Muscle of leg (tissue), 16 donors: ENCODE data around the gene DRD4. TPM values are rescaled to one million over a fixed set of nuclear protein-coding genes. Genes with fewer than 3 reads are reported as not detected.

Source experiments
- DNase-seq: peaks from one replicate; pipeline ENCODE4 v3.0.0; 2013
- H3K27ac ChIP-seq: one replicate; pipeline ENCODE4 v1.5.1; 2013; ENCODE audit warnings: mild to moderate bottlenecking, low read length, control low read depth
- H3K27me3 ChIP-seq: one replicate; pipeline ENCODE4 v1.6.1; 2013; ENCODE audit warnings: low read length; ENCODE audit not compliant: control insufficient read depth, insufficient read depth
- H3K36me3 ChIP-seq: one replicate; pipeline ENCODE4 v1.6.1; 2013; ENCODE audit warnings: low read length; ENCODE audit not compliant: control insufficient read depth, insufficient read depth
- H3K4me1 ChIP-seq: one replicate; pipeline ENCODE4 v1.6.1; 2013; ENCODE audit warnings: low read length; ENCODE audit not compliant: control insufficient read depth, insufficient read depth
- H3K4me3 ChIP-seq: one replicate; pipeline ENCODE4 v1.5.1; 2013; ENCODE audit warnings: low read length, control low read depth
- H3K9me3 ChIP-seq: replicated peaks from 2 replicates; pipeline ENCODE4 v1.6.1; 2013; ENCODE audit warnings: low read depth, low read length; ENCODE audit not compliant: control insufficient read depth
- WGBS: methylation state at CpG from one replicate; pipeline ENCODE4 v1.1.5; 2013; ENCODE audit warnings: missing lambda C conversion rate; ENCODE audit not compliant: insufficient coverage; 5-methylcytosine and 5-hydroxymethylcytosine counted together
- long read RNA-seq, 11 donors: transcript quantifications; one replicate each; lab custom pipeline, GENCODE V29; 2026
- polyA plus RNA-seq, 8 donors: library from polyadenylated mRNA; unstranded; fragments of 120-200 nt; gene quantifications; one replicate each; pipeline versions ENCODE4 v1.2.1 to v1.2.3, GENCODE V29; 2013; ENCODE audit warnings: inconsistent platforms in 1 of 8, low replicate concordance in 1 of 8; ENCODE audit not compliant: insufficient read length in 8 of 8, insufficient read depth in 1 of 8
- total RNA-seq: library from RNA; stranded (reverse); fragments of 120-200 nt; gene quantifications from one replicate; pipeline ENCODE4 v1.2.4, GENCODE V29; 2013

The DRD4 gene
- 0.22 TPM for total RNA-seq
- polyA plus RNA-seq: 1 to 10 TPM in 2 of 8 donors, under 1 TPM in 6; 0.18 to 2.0 (median 0.83) TPM
- long read RNA-seq, donor 1: 0 reads
- long read RNA-seq, donor 2: 0 reads
- long read RNA-seq, donor 3: 0 reads
- long read RNA-seq, donor 4: 0 reads
- long read RNA-seq, donor 5: 0 reads
- long read RNA-seq, donor 6: 0 reads
- long read RNA-seq, donor 7: 0 reads
- long read RNA-seq, donor 8: 0 reads
- long read RNA-seq, donor 9: 0 reads
- long read RNA-seq, donor 10: 0 reads
- long read RNA-seq, donor 11: 0 reads

GRCh38 chr11:636511-637332 lies at the start of gene DRD4:
Gene DRD4, plus strand, starts transcription at chr11:637269. Its CDS starts 36 bp downstream, at chr11:637305.
- no peak for DNase-seq
- Histone ChIP-seq H3K4me3 (no peak within 1 kb of the TSS), H3K4me1 (peaks cover 28% of the 10 kb centered on the region), H3K9me3 (no peaks in the 10 kb centered on the region), H3K27ac (no peak within 1 kb of the TSS), H3K36me3 (no peaks in the 10 kb centered on the region), H3K27me3 (peaks cover 63% of the 10 kb centered on the region)
- WGBS: 6% methylated on average over 99 of the region's 100 CpGs

GRCh38 chr11:587546-587945 lies 49.5 kb upstream of the DRD4 start:
- H3K27me3 ChIP-seq: no peaks in the 10 kb centered on the region
- no peaks in the 10 kb centered on the region for H3K9me3 ChIP-seq
- peaks cover 81% of the 10 kb centered on the region for H3K36me3 ChIP-seq
- WGBS: 87% methylated on average over 4 of the region's 8 CpGs
- no peak overlapping the region for H3K4me3 ChIP-seq
- no peak for DNase-seq
- no peaks in the 10 kb centered on the region for H3K4me1 ChIP-seq
- H3K27ac ChIP-seq: no peak overlapping the region

- WGBS: 63% methylated on average over 4 of the region's 6 CpGs
- no peak overlapping the region for H3K27ac ChIP-seq
Observed at GRCh38 chr11:587978-588380, 49.1 kb upstream of the DRD4 start.

DNA sequence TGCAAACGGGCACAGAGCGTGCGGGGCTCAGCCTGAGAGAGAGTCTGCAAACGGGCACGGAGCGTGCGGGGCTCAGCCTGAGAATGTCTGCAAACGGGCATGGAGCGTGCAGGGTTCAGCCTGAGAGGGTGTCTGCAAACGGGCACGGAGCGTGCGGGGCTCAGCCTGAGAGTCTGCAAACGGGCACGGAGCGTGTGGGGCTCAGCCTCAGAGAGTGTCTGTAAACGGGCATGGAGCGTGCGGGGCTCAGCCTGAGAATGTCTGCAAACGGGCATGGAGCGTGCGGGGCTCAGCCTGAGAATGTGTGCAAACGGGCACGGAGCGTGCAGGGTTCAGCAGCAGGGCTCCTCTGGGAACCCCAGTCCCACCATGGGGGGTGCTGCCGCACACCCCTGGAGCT lies 47.3 kb upstream of the DRD4 start:
- Histone ChIP-seq H3K27me3 (no peaks in the 10 kb centered on the region), H3K4me3 (no peak overlapping the region), H3K27ac (no peak overlapping the region), H3K9me3 (no peaks in the 10 kb centered on the region), H3K36me3 (peaks cover 83% of the 10 kb centered on the region), H3K4me1 (no peaks in the 10 kb centered on the region)
- no peak for DNase-seq
- WGBS: 93% methylated on average over 26 of the region's 26 CpGs

More at GRCh38 chr11:587978-588380, 49.1 kb upstream of the DRD4 start:
- Histone ChIP-seq H3K4me1 (no peaks in the 10 kb centered on the region), H3K4me3 (no peak overlapping the region), H3K9me3 (no peaks in the 10 kb centered on the region), H3K36me3 (peaks cover 83% of the 10 kb centered on the region), H3K27me3 (no peaks in the 10 kb centered on the region)
- no peak for DNase-seq

DNA sequence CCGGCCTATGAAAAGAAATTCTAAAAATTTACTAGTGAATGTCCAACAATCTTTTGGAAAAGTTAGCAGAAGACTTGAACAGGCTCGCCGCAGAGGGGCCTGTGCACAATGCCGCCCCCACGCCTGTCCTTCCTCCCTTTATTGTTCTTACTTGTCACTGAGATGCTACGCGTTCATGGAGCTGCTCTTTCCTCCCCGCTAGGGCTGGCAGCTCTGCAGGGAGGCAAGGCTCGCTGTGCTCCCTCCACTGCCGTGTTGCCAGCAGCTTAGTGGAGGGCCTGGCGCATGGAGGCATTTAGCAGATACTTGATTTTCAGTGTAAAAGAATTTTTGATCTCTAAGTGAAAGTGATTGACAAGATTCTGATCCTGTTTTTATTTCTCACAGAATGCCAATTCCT lies 46.1 kb upstream of the DRD4 start:
- H3K36me3 ChIP-seq: peaks cover 87% of the 10 kb centered on the region
- H3K9me3 ChIP-seq: no peaks in the 10 kb centered on the region
- H3K4me3 ChIP-seq: no peak overlapping the region
- H3K27me3 ChIP-seq: no peaks in the 10 kb centered on the region
- no peaks in the 10 kb centered on the region for H3K4me1 ChIP-seq
- no peak for DNase-seq
- H3K27ac ChIP-seq: no peak overlapping the region
- WGBS: 100% methylated on average over 1 of the region's 11 CpGs

- no peaks in the 10 kb centered on the region for H3K4me1 ChIP-seq
- no peaks in the 10 kb centered on the region for H3K27me3 ChIP-seq
- no peak for DNase-seq
- H3K27ac ChIP-seq: no peak overlapping the region
- no peak overlapping the region for H3K4me3 ChIP-seq
- no peaks in the 10 kb centered on the region for H3K9me3 ChIP-seq
- peaks cover 86% of the 10 kb centered on the region for H3K36me3 ChIP-seq
- WGBS: 97% methylated on average over 21 of the region's 22 CpGs
Observed at GRCh38 chr11:592501-592900, 44.6 kb upstream of the DRD4 start.

DNA sequence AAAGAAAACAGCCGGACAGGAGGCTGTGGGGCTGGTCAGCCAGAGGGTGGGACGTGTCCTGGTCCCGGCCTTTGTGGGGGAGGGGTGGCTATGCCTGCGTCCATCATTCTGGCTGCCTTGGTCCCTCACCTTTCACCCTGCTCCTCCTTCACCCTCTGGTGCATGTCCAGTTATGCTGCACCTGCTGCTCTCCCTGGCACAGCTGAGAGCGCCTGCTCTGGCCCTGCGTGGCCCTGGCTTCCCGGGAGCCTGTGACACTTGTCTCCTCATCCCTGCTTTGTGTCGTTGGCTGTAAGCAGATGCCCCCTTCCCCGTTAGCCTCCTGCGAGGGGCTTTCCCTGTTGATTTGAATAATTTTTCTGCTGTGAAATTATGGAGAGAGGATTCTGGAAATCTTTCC lies 44.2 kb upstream of the DRD4 start:
- Histone ChIP-seq H3K4me3 (no peak overlapping the region), H3K36me3 (peaks cover 86% of the 10 kb centered on the region), H3K27me3 (no peaks in the 10 kb centered on the region), H3K9me3 (no peaks in the 10 kb centered on the region), H3K27ac (no peak overlapping the region), H3K4me1 (no peaks in the 10 kb centered on the region)
- 100% methylated on average over 3 of the region's 10 CpGs for WGBS
- DNase-seq: no peak

DNA sequence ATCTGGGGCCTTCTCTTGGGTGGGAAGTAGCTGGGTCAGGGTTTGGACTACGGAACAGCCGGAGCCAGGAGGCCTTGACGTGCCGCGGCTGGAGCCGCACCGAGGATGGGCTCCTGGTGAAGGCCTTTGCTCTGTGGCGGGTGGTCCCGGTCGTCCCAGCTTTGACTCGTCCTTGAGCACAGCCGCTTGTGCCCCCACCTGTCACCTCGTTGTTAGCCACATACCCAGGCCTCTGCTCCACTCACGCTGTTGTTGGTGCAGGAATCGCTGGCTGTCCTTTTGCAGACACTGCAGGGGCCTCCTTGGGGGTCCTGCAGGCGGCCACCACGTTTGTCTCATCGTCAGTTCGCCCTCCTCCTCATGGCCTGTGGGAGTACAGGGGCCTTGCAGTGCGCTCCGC lies 43.7 kb upstream of the DRD4 start:
- H3K27me3 ChIP-seq: no peaks in the 10 kb centered on the region
- H3K27ac ChIP-seq: no peak overlapping the region
- DNase-seq: no peak
- peaks cover 86% of the 10 kb centered on the region for H3K36me3 ChIP-seq
- no peaks in the 10 kb centered on the region for H3K9me3 ChIP-seq
- no peaks in the 10 kb centered on the region for H3K4me1 ChIP-seq
- WGBS: 90% methylated on average over 21 of the region's 21 CpGs
- H3K4me3 ChIP-seq: no peak overlapping the region

DNA sequence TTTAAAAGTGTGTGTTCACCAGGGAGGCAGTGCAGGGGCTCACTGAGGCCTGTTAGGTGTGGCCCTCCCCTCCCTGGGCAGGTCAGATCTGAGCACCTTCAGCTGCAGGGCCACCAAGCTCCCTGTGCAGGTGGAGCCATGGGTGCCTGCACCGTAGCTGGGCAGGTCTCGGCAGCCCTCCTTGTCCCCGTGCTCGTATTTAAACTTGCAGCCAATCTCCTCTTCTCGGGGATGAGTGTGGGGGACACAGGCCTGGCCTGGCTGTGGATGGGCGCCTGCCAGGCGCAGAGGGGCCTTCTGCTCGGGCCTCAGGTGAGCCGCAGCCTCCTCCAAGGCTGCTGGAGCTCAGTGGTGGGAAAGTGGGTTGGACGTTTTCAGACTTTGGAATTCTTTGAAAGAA lies 41.7 kb upstream of the DRD4 start:
- H3K9me3 ChIP-seq: no peaks in the 10 kb centered on the region
- no peak for DNase-seq
- H3K27me3 ChIP-seq: no peaks in the 10 kb centered on the region
- no peak overlapping the region for H3K4me3 ChIP-seq
- 92% methylated on average over 10 of the region's 10 CpGs for WGBS
- H3K4me1 ChIP-seq: no peaks in the 10 kb centered on the region
- peaks cover 86% of the 10 kb centered on the region for H3K36me3 ChIP-seq
- no peak overlapping the region for H3K27ac ChIP-seq

- no peaks in the 10 kb centered on the region for H3K4me1 ChIP-seq
- H3K9me3 ChIP-seq: no peaks in the 10 kb centered on the region
- H3K36me3 ChIP-seq: peaks cover 82% of the 10 kb centered on the region
- no peaks in the 10 kb centered on the region for H3K27me3 ChIP-seq
- no peak overlapping the region for H3K27ac ChIP-seq
- no peak overlapping the region for H3K4me3 ChIP-seq
- 91% methylated on average over 7 of the region's 10 CpGs for WGBS
- no peak for DNase-seq
Observed at GRCh38 chr11:596374-596773, 40.7 kb upstream of the DRD4 start.
